PFSK-1 (cell line): ENCODE measurements around the gene PPP4R2.

Experiments used
- FOXP2 ChIP-seq: optimal IDR thresholded peaks from 2 replicates; pipeline ENCODE3; 2011; ENCODE audit warnings: borderline replicate concordance, control low read depth, inconsistent platforms; ENCODE audit not compliant: insufficient read depth; ENCODE audit errors: extremely low read length, extremely low read depth
- POLR2AphosphoS5 ChIP-seq: IDR thresholded peaks from 2 replicates; pipeline ENCODE4 v1.6.1; 2012; ENCODE audit warnings: low read depth, mild to moderate bottlenecking, control low read depth, low read length, moderate library complexity
- REST ChIP-seq, 2 experiments: IDR thresholded peaks; 2 replicates each; pipeline versions ENCODE4 v1.6.1 to v1.8.0; 2011 to 2012; ENCODE audit warnings: low read depth in 2 of 2, low read length in 2 of 2, control low read depth in 1 of 2, inconsistent platforms in 1 of 2, mild to moderate bottlenecking in 1 of 2, moderate library complexity in 1 of 2; ENCODE audit not compliant: insufficient read depth in 1 of 2
- SIN3A ChIP-seq: IDR thresholded peaks from 2 replicates; pipeline ENCODE4 v1.6.1; 2012; ENCODE audit warnings: mild to moderate bottlenecking, low read length, moderate library complexity, borderline replicate concordance; ENCODE audit not compliant: insufficient read depth
- TAF1 ChIP-seq: IDR thresholded peaks from 2 replicates; pipeline ENCODE4 v1.6.1; 2012; ENCODE audit warnings: low read length, control low read depth, borderline replicate concordance; ENCODE audit not compliant: insufficient read depth

Gene PPP4R2

GRCh38 chr3:73094951-73095350 lies 98.3 kb downstream of the PPP4R2 start:
- TF ChIP-seq POLR2AphosphoS5 (no peak), SIN3A (no peak), FOXP2 (no peak), REST (IDR thresholded peaks at IDR 0.05; ENCODE audit: insufficient read depth in 1 of 2, low read depth in 2 of 2, low read length in 2 of 2) (no peak), TAF1 (no peak)

- TF ChIP-seq TAF1 (no peak), POLR2AphosphoS5 (no peak), FOXP2 (no peak), SIN3A (no peak), REST (IDR thresholded peaks at IDR 0.05; ENCODE audit: insufficient read depth in 1 of 2, low read depth in 2 of 2, low read length in 2 of 2) (no peak)
These were observed 99.6 kb downstream of the PPP4R2 start for GRCh38 chr3:73096169-73096568.

- TF ChIP-seq FOXP2 = no peak
- no peak for TF ChIP-seq POLR2AphosphoS5
- TF ChIP-seq SIN3A = no peak
- no peak for TF ChIP-seq TAF1
- TF ChIP-seq REST (IDR thresholded peaks at IDR 0.05; ENCODE audit: insufficient read depth in 1 of 2, low read depth in 2 of 2, low read length in 2 of 2) = no peak
These were observed 101.4 kb downstream of the PPP4R2 start for GRCh38 chr3:73098026-73098425.

- TF ChIP-seq TAF1 (no peak), REST (IDR thresholded peaks at IDR 0.05; ENCODE audit: insufficient read depth in 1 of 2, low read depth in 2 of 2, low read length in 2 of 2) (no peak), POLR2AphosphoS5 (no peak), SIN3A (no peak), FOXP2 (no peak)
These were observed 102.3 kb downstream of the PPP4R2 start for GRCh38 chr3:73098873-73099272.

GRCh38 chr3:73100741-73101559 lies 104.3 kb downstream of the PPP4R2 start:
- TF ChIP-seq POLR2AphosphoS5 (no peak), FOXP2 (no peak), REST (IDR thresholded peaks at IDR 0.05; ENCODE audit: insufficient read depth in 1 of 2, low read depth in 2 of 2, low read length in 2 of 2) (no peak), TAF1 (no peak), SIN3A (no peak)
